ENCODE results near the gene LYPD6B.

GRCh38 chr2:149015501-149015900, 23.0 kb upstream of the LYPD6B start:
- no peak for TF ChIP-seq CTCF (IDR thresholded peaks at IDR 0.05)
- TF ChIP-seq POLR2A (IDR thresholded peaks at IDR 0.05), result no peak
